ENCODE results near the gene ZNF774.
A peak's percentile ranks its signal among the peaks of the same experiment; 100 is the strongest.

ZNF774 gene

GRCh38 chr15:90396321-90396720 lies 44.2 kb downstream of the ZNF774 start:
- H3K27me3 ChIP-seq (ENCODE audit: control insufficient read depth in 1 of 2, insufficient read depth in 1 of 2, low read length in 2 of 2) = no peaks in the 10 kb centered on the region
- no peak overlapping the region for H4K8ac ChIP-seq (ENCODE audit: low read length)
- H3K9me3 ChIP-seq (ENCODE audit: control insufficient read depth, low read length) = no peaks in the 10 kb centered on the region
- no peak overlapping the region for H2AFZ ChIP-seq (ENCODE audit: low read depth, low read length)
- peak overlapping the region; percentile 11 for H3K27ac ChIP-seq (ENCODE audit: low read length, poor library complexity, severe bottlenecking)
- H2BK15ac ChIP-seq (ENCODE audit: low read depth, poor library complexity, severe bottlenecking) = no peak overlapping the region
- H3K4ac ChIP-seq (ENCODE audit: low read depth in 1 of 2, low read length in 2 of 2) = no peak overlapping the region
- H3K4me1 ChIP-seq (ENCODE audit: control insufficient read depth, insufficient read depth, low read depth, low read length) = peaks cover 9% of the 10 kb centered on the region
- 96% methylated on average over 2 of the region's 4 CpGs for WGBS
- no peak overlapping the region for H2BK5ac ChIP-seq (ENCODE audit: low read depth, low read length, poor library complexity, severe bottlenecking)
- no peak overlapping the region for H3K18ac ChIP-seq (ENCODE audit: low read depth in 1 of 2, low read length in 2 of 2)
- H2BK120ac ChIP-seq (ENCODE audit: low read depth, low read length) = no peak overlapping the region
- no peak overlapping the region for H3K4me2 ChIP-seq (ENCODE audit: low read length, poor library complexity, severe bottlenecking)
- DNase-seq = no peak
- peaks cover 6 to 38% of the 10 kb centered on the region in 2 experiments for H3K36me3 ChIP-seq (ENCODE audit: control insufficient read depth in 1 of 2, insufficient read depth in 2 of 2, low read depth in 1 of 2, low read length in 2 of 2)
- H3K14ac ChIP-seq (ENCODE audit: low read length in 2 of 2) = no peak overlapping the region
- H3K79me1 ChIP-seq (replicated peaks; ENCODE audit: low read length, poor library complexity, severe bottlenecking) = no peaks in the 10 kb centered on the region
- no peak overlapping the region for H2BK12ac ChIP-seq (ENCODE audit: low read length in 2 of 2)
- H4K91ac ChIP-seq (ENCODE audit: low read length) = no peak overlapping the region
- no peak overlapping the region for H3K9ac ChIP-seq (ENCODE audit: low read length)
- H3K23ac ChIP-seq (ENCODE audit: low read length in 2 of 2) = no peak overlapping the region
- no peak overlapping the region for H2AK5ac ChIP-seq (ENCODE audit: low read length, severe bottlenecking)
- no peak overlapping the region for H3K4me3 ChIP-seq (ENCODE audit: insufficient read depth in 1 of 2, low read depth in 1 of 2, low read length in 2 of 2)

- H3K79me1 ChIP-seq (replicated peaks; ENCODE audit: low read length, poor library complexity, severe bottlenecking) = no peaks in the 10 kb centered on the region
- H3K18ac ChIP-seq (ENCODE audit: low read depth in 1 of 2, low read length in 2 of 2) = peak overlapping the region; percentile 44 to 71
- no peaks in the 10 kb centered on the region for H3K9me3 ChIP-seq (ENCODE audit: control insufficient read depth, low read length)
- H3K9ac ChIP-seq (ENCODE audit: low read length) = peak overlapping the region; percentile 93
- peak overlapping the region; percentile 83 for H2BK120ac ChIP-seq (ENCODE audit: low read depth, low read length)
- H2BK15ac ChIP-seq (ENCODE audit: low read depth, poor library complexity, severe bottlenecking) = no peak overlapping the region
- 28% methylated on average over 3 of the region's 7 CpGs for WGBS
- H3K4me3 ChIP-seq (ENCODE audit: insufficient read depth in 1 of 2, low read depth in 1 of 2, low read length in 2 of 2) = peak overlapping the region in 1 of 2 experiments; percentile 56
- peak overlapping the region; percentile 72 for H4K91ac ChIP-seq (ENCODE audit: low read length)
- H3K23ac ChIP-seq (ENCODE audit: low read length in 2 of 2) = no peak overlapping the region
- H2AK5ac ChIP-seq (ENCODE audit: low read length, severe bottlenecking) = peak overlapping the region; percentile 90
- H3K27me3 ChIP-seq (ENCODE audit: control insufficient read depth in 1 of 2, insufficient read depth in 1 of 2, low read length in 2 of 2) = no peaks in the 10 kb centered on the region
- H3K4ac ChIP-seq (ENCODE audit: low read depth in 1 of 2, low read length in 2 of 2) = peak overlapping the region in 1 of 2 experiments; percentile 34
- H3K4me1 ChIP-seq (ENCODE audit: control insufficient read depth, insufficient read depth, low read depth, low read length) = peaks cover 12% of the 10 kb centered on the region
- no peak overlapping the region for H3K14ac ChIP-seq (ENCODE audit: low read length in 2 of 2)
- H3K4me2 ChIP-seq (ENCODE audit: low read length, poor library complexity, severe bottlenecking) = peak overlapping the region; percentile 24
- H2BK5ac ChIP-seq (ENCODE audit: low read depth, low read length, poor library complexity, severe bottlenecking) = peak overlapping the region; percentile 66
- H3K36me3 ChIP-seq (ENCODE audit: control insufficient read depth in 1 of 2, insufficient read depth in 2 of 2, low read depth in 1 of 2, low read length in 2 of 2) = peaks cover 9 to 12% of the 10 kb centered on the region in 2 experiments
- peak overlapping the region; percentile 96 for H3K27ac ChIP-seq (ENCODE audit: low read length, poor library complexity, severe bottlenecking)
- no peak overlapping the region for H2AFZ ChIP-seq (ENCODE audit: low read depth, low read length)
- peak overlapping the region; percentile 80 for H4K8ac ChIP-seq (ENCODE audit: low read length)
- DNase-seq = peak; percentile 77
- peak overlapping the region; percentile 12 to 98 for H2BK12ac ChIP-seq (ENCODE audit: low read length in 2 of 2)
Measured at GRCh38 chr15:90400005-90400758, 48.1 kb downstream of the ZNF774 start.

- H3K4me2 ChIP-seq (ENCODE audit: low read length, poor library complexity, severe bottlenecking) = peak overlapping the region; percentile 24
- H3K4me1 ChIP-seq (ENCODE audit: control insufficient read depth, insufficient read depth, low read depth, low read length) = peaks cover 10% of the 10 kb centered on the region
- no peak overlapping the region for H2BK15ac ChIP-seq (ENCODE audit: low read depth, poor library complexity, severe bottlenecking)
- peak overlapping the region; percentile 96 for H3K27ac ChIP-seq (ENCODE audit: low read length, poor library complexity, severe bottlenecking)
- peak overlapping the region in 1 of 2 experiments; percentile 76 for H3K18ac ChIP-seq (ENCODE audit: low read depth in 1 of 2, low read length in 2 of 2)
- H3K4me3 ChIP-seq (ENCODE audit: insufficient read depth in 1 of 2, low read depth in 1 of 2, low read length in 2 of 2) = peak overlapping the region in 1 of 2 experiments; percentile 56
- no peak overlapping the region for H2BK12ac ChIP-seq (ENCODE audit: low read length in 2 of 2)
- H3K4ac ChIP-seq (ENCODE audit: low read depth in 1 of 2, low read length in 2 of 2) = no peak overlapping the region
- no peak overlapping the region for H2BK120ac ChIP-seq (ENCODE audit: low read depth, low read length)
- peak; percentile 99 for DNase-seq
- no peak overlapping the region for H2AFZ ChIP-seq (ENCODE audit: low read depth, low read length)
- peaks cover 6 to 8% of the 10 kb centered on the region in 2 experiments for H3K36me3 ChIP-seq (ENCODE audit: control insufficient read depth in 1 of 2, insufficient read depth in 2 of 2, low read depth in 1 of 2, low read length in 2 of 2)
- no peak overlapping the region for H4K8ac ChIP-seq (ENCODE audit: low read length)
- H4K91ac ChIP-seq (ENCODE audit: low read length) = no peak overlapping the region
- no peak overlapping the region for H3K14ac ChIP-seq (ENCODE audit: low read length in 2 of 2)
- peak overlapping the region; percentile 66 for H2BK5ac ChIP-seq (ENCODE audit: low read depth, low read length, poor library complexity, severe bottlenecking)
- H2AK5ac ChIP-seq (ENCODE audit: low read length, severe bottlenecking) = peak overlapping the region; percentile 90
- no peaks in the 10 kb centered on the region for H3K79me1 ChIP-seq (replicated peaks; ENCODE audit: low read length, poor library complexity, severe bottlenecking)
- H3K9ac ChIP-seq (ENCODE audit: low read length) = peak overlapping the region; percentile 93
- no peak overlapping the region for H3K23ac ChIP-seq (ENCODE audit: low read length in 2 of 2)
- 5% methylated on average over 6 of the region's 7 CpGs for WGBS
- H3K9me3 ChIP-seq (ENCODE audit: control insufficient read depth, low read length) = no peaks in the 10 kb centered on the region
- no peaks in the 10 kb centered on the region for H3K27me3 ChIP-seq (ENCODE audit: control insufficient read depth in 1 of 2, insufficient read depth in 1 of 2, low read length in 2 of 2)
Measured at GRCh38 chr15:90400759-90401314, 48.8 kb downstream of the ZNF774 start.

- Histone ChIP-seq H3K9me3 (ENCODE audit: control insufficient read depth, low read length) (no peaks in the 10 kb centered on the region), H3K23ac (ENCODE audit: low read length in 2 of 2) (no peak overlapping the region), H3K27ac (ENCODE audit: low read length, poor library complexity, severe bottlenecking) (peak overlapping the region; percentile 98), H3K79me1 (replicated peaks; ENCODE audit: low read length, poor library complexity, severe bottlenecking) (no peaks in the 10 kb centered on the region), H3K4me2 (ENCODE audit: low read length, poor library complexity, severe bottlenecking) (no peak overlapping the region), H2BK120ac (ENCODE audit: low read depth, low read length) (no peak overlapping the region), H3K36me3 (ENCODE audit: control insufficient read depth in 1 of 2, insufficient read depth in 2 of 2, low read depth in 1 of 2, low read length in 2 of 2) (peaks cover 2 to 6% of the 10 kb centered on the region in 2 experiments), H4K91ac (ENCODE audit: low read length) (no peak overlapping the region), H3K9ac (ENCODE audit: low read length) (peak overlapping the region; percentile 93), H4K8ac (ENCODE audit: low read length) (no peak overlapping the region), H3K4me3 (ENCODE audit: insufficient read depth in 1 of 2, low read depth in 1 of 2, low read length in 2 of 2) (peak overlapping the region in 1 of 2 experiments; percentile 56), H3K27me3 (ENCODE audit: control insufficient read depth in 1 of 2, insufficient read depth in 1 of 2, low read length in 2 of 2) (no peaks in the 10 kb centered on the region), H2AK5ac (ENCODE audit: low read length, severe bottlenecking) (no peak overlapping the region), H2BK5ac (ENCODE audit: low read depth, low read length, poor library complexity, severe bottlenecking) (no peak overlapping the region), H2AFZ (ENCODE audit: low read depth, low read length) (no peak overlapping the region), H3K14ac (ENCODE audit: low read length in 2 of 2) (no peak overlapping the region), H3K4me1 (ENCODE audit: control insufficient read depth, insufficient read depth, low read depth, low read length) (peaks cover 11% of the 10 kb centered on the region), H3K18ac (ENCODE audit: low read depth in 1 of 2, low read length in 2 of 2) (no peak overlapping the region), H3K4ac (ENCODE audit: low read depth in 1 of 2, low read length in 2 of 2) (peak overlapping the region in 1 of 2 experiments; percentile 16), H2BK15ac (ENCODE audit: low read depth, poor library complexity, severe bottlenecking) (no peak overlapping the region), H2BK12ac (ENCODE audit: low read length in 2 of 2) (no peak overlapping the region)
- WGBS = 40% methylated on average over 1 of the region's 1 CpG
- DNase-seq = peak; percentile 31
Measured at GRCh38 chr15:90401495-90401894, 49.4 kb downstream of the ZNF774 start.

All from mesenchymal stem cell (in vitro differentiated cells and primary cell).